Endothelial cell of umbilical vein (primary cell): ENCODE measurements around the gene MRPL54.

Source experiments
- CTCF ChIP-seq, 2 donors: IDR thresholded peaks; 1 replicate in 1 of 2; 2 replicates in 1 of 2; pipeline ENCODE4 v1.5.1; 2011; ENCODE audit warnings: low read length in 2 of 2, mild to moderate bottlenecking in 2 of 2, moderate library complexity in 2 of 2, control low read depth in 1 of 2, inconsistent platforms in 1 of 2, low read depth in 1 of 2; ENCODE audit not compliant: insufficient read depth in 1 of 2; ENCODE audit errors: extremely low read depth in 1 of 2
- EZH2 ChIP-seq: IDR thresholded peaks from 2 replicates; pipeline ENCODE4 v1.6.1; 2012; ENCODE audit warnings: borderline replicate concordance, low read depth, mild to moderate bottlenecking, moderate library complexity, low read length, inconsistent platforms; ENCODE audit not compliant: severe bottlenecking
- FOS ChIP-seq: IDR thresholded peaks from 2 replicates; pipeline ENCODE4 v1.6.1; 2011; ENCODE audit warnings: mild to moderate bottlenecking, low read length, moderate library complexity, borderline replicate concordance; ENCODE audit not compliant: insufficient read depth
- GATA2 ChIP-seq: IDR thresholded peaks from 2 replicates; pipeline ENCODE4 v1.7.0; 2011; ENCODE audit warnings: low read depth, mild to moderate bottlenecking, moderate library complexity, mixed read lengths, low read length; ENCODE audit not compliant: insufficient read length, insufficient read depth
- JUN ChIP-seq: IDR thresholded peaks from 2 replicates; pipeline ENCODE4 v1.6.1; 2011; ENCODE audit warnings: borderline replicate concordance, low read depth; ENCODE audit not compliant: insufficient read length, insufficient read depth
- MAX ChIP-seq: IDR thresholded peaks from 2 replicates; pipeline ENCODE4 v1.6.1; 2011; ENCODE audit not compliant: insufficient read depth, insufficient read length
- MYC ChIP-seq: IDR thresholded peaks from one replicate; pipeline ENCODE4 v1.6.1; 2011; ENCODE audit warnings: mild to moderate bottlenecking, low read depth, low read length
- POLR2A ChIP-seq: IDR thresholded peaks from 2 replicates; pipeline ENCODE4 v1.6.1; 2012; ENCODE audit warnings: low read depth, mild to moderate bottlenecking, control low read depth, low read length
- POLR2AphosphoS5 ChIP-seq: IDR thresholded peaks from 2 replicates; pipeline ENCODE4 v1.6.1; 2012; ENCODE audit warnings: low read depth, mild to moderate bottlenecking, control low read depth, low read length, moderate library complexity; ENCODE audit not compliant: insufficient read depth

- TF ChIP-seq POLR2AphosphoS5: no peak
- no peak for TF ChIP-seq CTCF (IDR thresholded peaks at IDR 0.05; ENCODE audit: extremely low read depth in 1 of 2, insufficient read depth in 1 of 2, low read depth in 1 of 2, low read length in 2 of 2)
- TF ChIP-seq FOS: no peak
- no peak for TF ChIP-seq EZH2
- TF ChIP-seq POLR2A: no peak
- no peak for TF ChIP-seq MYC
- TF ChIP-seq JUN: no peak
- no peak for TF ChIP-seq MAX
- TF ChIP-seq GATA2: no peak
Observed at GRCh38 chr19:3722443-3723109, 39.9 kb upstream of the MRPL54 start.
